ENCODE data around the gene MCCD1. TPM values are rescaled to one million over a fixed set of nuclear protein-coding genes. Genes with fewer than 3 reads are reported as not detected.
"Not testable (repeated sequence)": the region's sequence is repeated elsewhere in the genome, so short reads cannot be mapped to it uniquely, and the experiment has no call there.

MCCD1 gene
- total RNA-seq, 2 donors from 2014 or later: not detected

DNA sequence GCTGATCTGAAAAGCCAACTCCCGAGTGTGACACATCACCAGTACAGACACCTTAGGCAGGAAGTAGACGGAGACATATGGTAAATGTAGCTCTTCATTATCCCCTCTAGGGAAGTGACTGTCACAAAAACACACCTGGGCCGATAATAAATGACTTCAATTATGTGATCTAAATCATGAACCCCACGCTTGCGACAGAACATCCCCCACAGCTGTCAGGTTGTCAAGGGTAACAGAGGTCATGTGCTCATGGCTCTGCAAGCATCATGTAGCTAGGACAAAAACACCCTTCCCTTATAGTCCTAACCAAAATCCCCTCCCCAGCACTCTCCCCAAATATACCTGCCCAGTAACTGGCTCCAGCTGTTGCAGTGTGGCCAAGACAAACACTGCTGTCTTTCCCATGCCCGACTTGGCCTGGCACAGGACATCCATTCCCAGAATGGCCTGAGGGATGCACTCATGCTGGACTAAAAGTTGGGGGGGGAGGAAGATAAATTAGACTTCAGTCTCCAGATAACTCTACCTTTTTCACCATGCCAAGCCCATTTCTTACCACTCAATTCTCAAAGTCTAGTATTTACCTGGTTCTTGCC is 10.1 kb downstream of the MCCD1 start:
- intact Hi-C loops (cut with DNase I, micrococcal nuclease): no loop called here
- no peak for ATAC-seq
- DNase-seq: no peak

DNA sequence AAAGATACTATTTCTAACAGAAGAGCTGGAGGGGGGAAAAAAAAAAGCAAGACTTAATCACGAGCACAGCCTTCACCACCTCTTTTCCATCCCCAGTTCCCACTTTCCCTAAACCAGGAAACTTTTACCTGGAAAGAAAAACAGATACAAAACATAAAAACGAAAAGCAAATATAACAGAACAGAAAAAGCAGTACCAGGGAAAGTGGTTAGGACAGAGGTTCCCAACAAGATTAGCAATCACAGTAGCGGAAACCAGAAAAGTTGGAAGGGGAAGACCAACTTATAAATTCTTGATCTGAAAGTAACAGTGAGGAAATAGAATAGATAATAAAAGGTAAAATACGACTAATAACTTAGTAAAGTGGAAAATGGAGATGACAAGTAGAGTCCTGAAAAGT is 11.9 kb downstream of the MCCD1 start:
- DNase-seq: no peak
- ATAC-seq: no peak
- intact Hi-C loops (cut with DNase I, micrococcal nuclease): no loop called here

GRCh38 chr6:31541059-31541657 is 12.4 kb downstream of the MCCD1 start:
- intact Hi-C loops (cut with DNase I, micrococcal nuclease): no loop called here
- peak; percentile 56 to 83 for DNase-seq
- peak; percentile 57 for ATAC-seq

DNA sequence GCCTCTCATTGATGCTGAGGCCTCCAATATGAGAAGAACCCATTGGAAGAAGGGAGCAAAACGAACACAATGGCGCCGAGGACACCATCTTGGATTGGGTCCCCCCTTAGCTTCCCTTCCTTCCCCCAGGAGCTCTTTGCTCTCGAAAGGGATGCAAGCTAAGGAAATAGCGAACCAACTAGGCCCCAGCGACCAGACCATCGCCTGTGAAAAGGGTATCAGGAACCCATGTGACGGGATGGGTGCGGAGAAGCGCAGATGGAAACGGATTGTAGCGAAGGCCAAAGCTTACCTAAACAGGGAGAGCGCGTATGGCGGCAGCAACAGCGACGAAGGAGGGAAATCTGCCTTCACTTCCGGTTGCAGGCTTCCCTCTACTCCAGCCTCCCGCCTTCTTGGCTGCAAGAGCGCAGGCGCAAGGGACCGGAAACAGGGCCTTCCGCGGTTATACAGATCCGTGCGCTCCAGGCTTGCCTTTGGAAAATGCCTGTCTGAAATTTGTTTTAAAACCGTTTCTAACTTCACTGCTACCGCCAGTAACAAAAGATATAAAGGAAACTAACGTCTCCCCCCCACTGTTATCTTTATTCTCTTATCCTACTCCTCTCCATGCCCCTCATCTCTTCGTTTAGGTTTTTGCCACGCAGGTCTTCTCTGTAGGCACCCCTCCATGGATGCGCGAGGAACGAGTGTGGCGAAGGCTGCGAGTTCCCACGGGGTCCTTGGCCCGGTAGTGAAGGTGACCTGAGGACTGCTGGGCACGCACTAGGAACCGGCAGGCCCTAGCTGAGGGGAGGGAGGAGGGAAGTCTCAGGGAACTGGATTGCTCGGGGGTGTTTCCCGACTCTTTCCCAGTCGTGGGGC is 13.1 kb downstream of the MCCD1 start, which contains the start of gene DDX39B:
Gene DDX39B (minus strand): TSS at position 346 of the 864 bp plus-strand sequence. CDS start 1,471 bp downstream, outside the sequence.
- intact Hi-C loops (cut with DNase I, micrococcal nuclease): loop anchor here in 1 of 2 donors (2.0 kb wide), 1 partner anchor 57 kb away; no protein-coding TSS in a partner anchor
- peak; percentile 94 to 97 for DNase-seq
- ATAC-seq: peak; percentile 85

DNA sequence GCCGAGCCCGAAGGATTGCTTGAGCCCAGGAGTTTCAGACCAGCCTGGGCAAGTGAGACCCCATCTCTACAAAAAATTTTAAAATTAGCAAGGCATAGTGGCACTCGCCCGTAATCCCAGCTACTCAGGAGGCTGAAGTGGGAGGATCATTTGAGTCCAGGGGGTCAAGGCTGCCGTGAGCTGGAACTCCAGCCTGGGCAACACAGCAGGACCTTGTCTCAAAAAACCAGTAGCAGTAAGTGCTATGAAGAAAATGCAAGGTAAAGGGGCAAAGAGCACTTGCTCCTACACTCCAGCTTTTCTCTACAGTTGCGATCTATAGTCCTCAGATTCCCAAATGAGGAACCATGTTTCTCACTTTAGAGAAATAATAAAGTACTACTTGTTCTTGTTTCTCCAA is 14.9 kb downstream of the MCCD1 start:
- ATAC-seq (no peak), DNase-seq (no peak)
- intact Hi-C loops (cut with DNase I, micrococcal nuclease): loop anchor here in 1 of 2 donors (2.0 kb wide), 1 partner anchor 55 kb away; no protein-coding TSS in a partner anchor

DNA sequence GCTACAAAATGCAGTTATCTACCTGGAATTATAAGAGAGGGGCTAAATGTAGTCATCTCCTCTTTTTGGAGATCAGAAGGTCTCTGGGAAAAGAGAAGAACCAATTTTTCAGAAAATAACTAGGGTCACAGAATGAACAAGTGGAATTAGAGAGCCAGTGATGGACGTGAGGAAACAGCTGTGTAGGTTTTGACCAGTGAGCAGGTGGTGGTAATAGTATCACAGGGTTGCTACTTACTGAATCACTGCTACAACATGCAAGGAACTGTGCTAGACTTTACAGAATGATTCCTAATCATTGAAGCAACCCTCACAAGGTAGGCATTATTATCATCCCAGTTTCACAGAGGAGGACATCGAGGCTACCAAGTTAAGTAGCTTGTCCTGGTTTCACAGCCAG is 15.9 kb downstream of the MCCD1 start:
- intact Hi-C loops (cut with DNase I, micrococcal nuclease): no loop called here
- no peak for ATAC-seq
- no peak for DNase-seq

GRCh38 chr6:31545291-31545690 is 16.5 kb downstream of the MCCD1 start:
- no peak for DNase-seq
- intact Hi-C loops (cut with DNase I, micrococcal nuclease): no loop called here

DNA sequence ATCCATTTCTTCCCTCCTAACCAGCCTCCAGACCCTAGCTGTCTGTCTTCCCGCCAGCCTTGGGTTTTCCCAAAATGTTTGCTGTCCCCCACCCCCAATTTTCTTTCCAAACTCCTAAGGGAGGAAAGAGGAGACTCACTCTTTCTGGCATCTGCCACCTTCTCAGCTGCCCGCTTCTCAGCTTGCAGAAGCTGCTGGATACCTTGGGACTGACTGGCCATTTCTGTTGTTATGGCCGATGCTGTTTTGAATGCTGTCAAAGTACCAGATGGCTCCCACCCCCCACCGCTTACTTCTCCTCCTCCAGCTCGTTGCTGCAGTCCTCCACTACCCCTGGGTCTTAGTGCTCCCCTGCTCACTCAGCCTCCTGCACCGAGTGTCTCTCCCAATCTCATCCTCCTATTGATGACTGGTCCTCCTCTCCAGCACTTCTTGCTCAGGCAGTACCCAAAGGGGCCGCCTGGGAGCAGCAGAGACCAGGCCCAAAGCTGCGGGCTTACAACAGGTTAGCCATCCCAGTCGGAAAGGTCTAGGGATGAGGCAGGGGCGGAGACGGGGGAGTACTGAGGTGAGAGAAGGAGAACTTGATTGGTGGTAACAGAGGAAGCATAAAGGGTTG is 17.7 kb downstream of the MCCD1 start, which contains the start of gene ATP6V1G2:
Gene ATP6V1G2 (minus strand): TSS at position 270 of the 619 bp plus-strand sequence. CDS start 49 bp downstream, at position 221.
- peak; percentile 90 for DNase-seq
- peak; percentile 73 for ATAC-seq
- intact Hi-C loops (cut with DNase I, micrococcal nuclease): no loop called here

More at GRCh38 chr6:31545291-31545690, 16.5 kb downstream of the MCCD1 start:
- no peak for ATAC-seq

- DNase-seq (peak; percentile 93 to 97), ATAC-seq (peak; percentile 95)
- intact Hi-C loops (cut with DNase I, micrococcal nuclease): no loop called here
These were observed 18.4 kb downstream of the MCCD1 start, which contains the start of gene NFKBIL1 for GRCh38 chr6:31546958-31547726. NFKBIL1 (plus strand) TSS chr6:31547608; CDS start chr6:31547695, 87 bp downstream.

DNA sequence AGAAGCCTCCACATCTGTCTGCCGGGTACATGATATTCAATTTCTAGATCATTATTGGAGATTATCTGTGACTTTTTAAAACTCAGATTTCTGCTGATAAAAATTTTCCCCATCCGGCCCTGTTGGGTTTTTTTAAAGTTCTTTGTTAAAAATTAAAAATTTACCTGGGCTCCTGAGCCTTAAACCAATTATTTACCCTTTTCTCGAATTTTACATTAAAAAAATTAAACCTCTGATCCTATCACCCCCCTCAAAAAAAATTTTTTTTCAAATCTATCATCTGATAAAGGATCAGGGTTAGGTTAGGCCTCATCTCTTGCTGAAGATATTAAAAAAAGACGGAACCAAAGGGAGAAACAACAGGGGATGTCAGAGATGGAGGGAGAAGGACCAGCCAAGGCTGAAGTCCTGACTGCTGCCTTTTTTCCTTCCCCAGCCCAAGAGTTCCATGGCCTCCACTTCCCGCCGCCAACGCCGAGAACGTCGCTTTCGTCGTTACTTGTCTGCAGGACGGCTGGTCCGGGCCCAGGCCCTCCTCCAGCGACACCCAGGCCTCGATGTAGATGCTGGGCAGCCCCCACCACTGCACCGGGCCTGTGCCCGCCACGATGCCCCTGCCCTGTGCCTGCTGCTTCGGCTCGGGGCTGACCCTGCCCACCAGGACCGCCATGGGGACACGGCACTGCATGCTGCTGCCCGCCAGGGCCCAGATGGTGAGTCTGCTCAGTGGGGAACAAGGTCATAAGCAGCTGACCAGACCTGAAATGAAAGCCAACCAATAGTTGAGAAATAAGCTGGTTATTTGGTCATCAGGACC is 19.2 kb downstream of the MCCD1 start:
- no peak for DNase-seq
- ATAC-seq: no peak
- intact Hi-C loops (cut with DNase I, micrococcal nuclease): no loop called here

GRCh38 chr6:31548544-31548873 is 19.7 kb downstream of the MCCD1 start:
- ATAC-seq (no peak), DNase-seq (no peak)
- intact Hi-C loops (cut with DNase I, micrococcal nuclease): no loop called here

DNA sequence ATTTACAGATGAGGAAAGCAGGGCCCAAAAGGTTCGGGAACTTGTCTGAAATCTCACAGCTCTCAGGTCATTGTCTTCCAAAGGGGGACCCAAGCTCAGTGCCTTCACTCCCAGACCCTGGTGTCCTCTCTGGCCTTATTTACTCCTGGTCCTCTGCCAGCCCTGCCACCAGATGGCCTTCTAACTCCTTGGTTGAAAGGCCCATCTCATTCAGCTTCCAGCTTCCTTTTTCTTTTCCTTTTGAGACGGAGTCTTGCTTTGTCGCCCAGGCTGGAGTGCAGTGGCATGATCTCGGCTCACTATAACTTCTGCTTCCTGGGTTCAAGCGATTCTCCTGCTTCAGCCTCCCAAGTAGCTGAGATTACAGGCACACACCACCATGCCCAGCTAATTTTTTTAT is 22.6 kb downstream of the MCCD1 start:
- intact Hi-C loops (cut with DNase I, micrococcal nuclease); ATAC-seq: not testable (repeated sequence)
- DNase-seq: peak in 1 of 2 donors; percentile 71

- DNase-seq: no peak
- ATAC-seq: no peak
- intact Hi-C loops (cut with DNase I, micrococcal nuclease): no loop called here
These were observed 27.5 kb downstream of the MCCD1 start for GRCh38 chr6:31556307-31556706.

GRCh38 chr6:31557443-31558317 is 28.9 kb downstream of the MCCD1 start:
- intact Hi-C loops (cut with DNase I, micrococcal nuclease): no loop called here
- no peak for ATAC-seq

DNA sequence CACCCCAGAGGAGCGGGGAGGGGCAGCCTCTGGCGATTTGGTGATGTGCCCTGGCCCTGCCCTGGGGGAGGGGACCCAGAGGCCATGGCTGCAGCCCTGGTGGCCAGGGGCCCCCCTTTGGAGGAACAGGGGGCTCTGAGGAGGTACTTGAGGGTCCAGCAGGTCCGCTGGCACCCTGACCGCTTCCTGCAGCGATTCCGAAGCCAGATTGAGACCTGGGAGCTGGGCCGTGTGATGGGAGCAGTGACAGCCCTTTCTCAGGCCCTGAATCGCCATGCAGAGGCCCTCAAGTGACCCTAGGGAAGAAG is 29.5 kb downstream of the MCCD1 start:
- ATAC-seq: no peak
- intact Hi-C loops (cut with DNase I, micrococcal nuclease): no loop called here
- no peak for DNase-seq

More at GRCh38 chr6:31557443-31558317, 28.9 kb downstream of the MCCD1 start:
- no peak for DNase-seq

GRCh38 chr6:31558631-31559500 is 30.1 kb downstream of the MCCD1 start:
- intact Hi-C loops (cut with DNase I, micrococcal nuclease): no loop called here
- ATAC-seq: peak; percentile 43
- DNase-seq: peak in 1 of 2 donors; percentile 48

All from left colon (tissue), 2 donors.